ENCODE results near the gene NPAS3. TPM values are rescaled to one million over a fixed set of nuclear protein-coding genes. Genes with fewer than 3 reads are reported as not detected.
A peak's percentile ranks its signal among the peaks of the same experiment; 100 is the strongest.

The NPAS3 gene
- total RNA-seq, 6 experiments from 2014 or later, result 0.11 to 0.83 (median 0.21) TPM; not detected in 2

- Histone ChIP-seq H3K27ac (no peak overlapping the region), H3K9me3 (no peaks in the 10 kb centered on the region), H3K27me3 (no peaks in the 10 kb centered on the region), H3K36me3 (no peaks in the 10 kb centered on the region), H3K4me3 (no peak overlapping the region), H3K4me1 (no peaks in the 10 kb centered on the region)
- TF ChIP-seq POLR2A (IDR thresholded peaks at IDR 0.05), result no peak
- TF ChIP-seq CTCF (IDR thresholded peaks at IDR 0.05), result no peak
- intact Hi-C loops (cut with DNase I), result no loop called here
- peak in 1 of 4 donors; percentile 49 for ATAC-seq
- WGBS (ENCODE audit: insufficient coverage, low coverage, low lambda C conversion rate, missing lambda C conversion rate), result 38% methylated on average over 10 of the region's 11 CpGs
- no peak for DNase-seq
Observed at GRCh38 chr14:33542338-33543287, 603.9 kb downstream of the NPAS3 start.

GRCh38 chr14:33545696-33546095 is 607.0 kb downstream of the NPAS3 start:
- H3K27ac ChIP-seq, result no peak overlapping the region
- intact Hi-C loops (cut with DNase I), result no loop called here
- H3K4me3 ChIP-seq, result no peak overlapping the region
- DNase-seq (no peak), ATAC-seq (no peak)
- H3K9me3 ChIP-seq, result no peaks in the 10 kb centered on the region
- WGBS (ENCODE audit: insufficient coverage, low coverage, low lambda C conversion rate, missing lambda C conversion rate), result 75% methylated on average over 2 of the region's 2 CpGs
- TF ChIP-seq POLR2A (IDR thresholded peaks at IDR 0.05), result no peak
- no peak for TF ChIP-seq CTCF (IDR thresholded peaks at IDR 0.05)
- no peaks in the 10 kb centered on the region for H3K36me3 ChIP-seq
- H3K27me3 ChIP-seq, result no peaks in the 10 kb centered on the region
- H3K4me1 ChIP-seq, result no peaks in the 10 kb centered on the region

- no peaks in the 10 kb centered on the region for H3K27me3 ChIP-seq
- no peak for ATAC-seq
- DNase-seq, result no peak
- H3K9me3 ChIP-seq, result no peaks in the 10 kb centered on the region
- WGBS (ENCODE audit: insufficient coverage, low coverage, low lambda C conversion rate, missing lambda C conversion rate), result 33% methylated on average over 1 of the region's 1 CpG
- H3K4me3 ChIP-seq, result no peak overlapping the region
- intact Hi-C loops (cut with DNase I), result no loop called here
- TF ChIP-seq POLR2A (IDR thresholded peaks at IDR 0.05) (no peak), CTCF (IDR thresholded peaks at IDR 0.05) (no peak)
- H3K4me1 ChIP-seq, result no peaks in the 10 kb centered on the region
- no peak overlapping the region for H3K27ac ChIP-seq
- no peaks in the 10 kb centered on the region for H3K36me3 ChIP-seq
Observed at GRCh38 chr14:33548606-33549005, 609.9 kb downstream of the NPAS3 start.

GRCh38 chr14:33551963-33552362 is 613.3 kb downstream of the NPAS3 start:
- no peak overlapping the region for H3K27ac ChIP-seq
- no peaks in the 10 kb centered on the region for H3K36me3 ChIP-seq
- no peak for TF ChIP-seq POLR2A (IDR thresholded peaks at IDR 0.05)
- no peak for TF ChIP-seq CTCF (IDR thresholded peaks at IDR 0.05)
- intact Hi-C loops (cut with DNase I), result no loop called here
- DNase-seq (no peak), ATAC-seq (no peak)
- no peaks in the 10 kb centered on the region for H3K27me3 ChIP-seq
- 21% methylated on average over 3 of the region's 3 CpGs for WGBS (ENCODE audit: insufficient coverage, low coverage, low lambda C conversion rate, missing lambda C conversion rate)
- H3K4me3 ChIP-seq, result no peak overlapping the region
- no peaks in the 10 kb centered on the region for H3K9me3 ChIP-seq
- no peaks in the 10 kb centered on the region for H3K4me1 ChIP-seq
